ENCODE data around the gene TRIM67. TPM values are rescaled to one million over a fixed set of nuclear protein-coding genes. Genes with fewer than 3 reads are reported as not detected.

The TRIM67 gene
- total and polyA plus RNA-seq, 4 donors, result under 0.01 to 0.09 TPM; not detected in 2

GRCh38 chr1:231214918-231215680 is 53.2 kb downstream of the TRIM67 start:
- Histone ChIP-seq H3K36me3 (ENCODE audit: control insufficient read depth in 4 of 4, insufficient read depth in 4 of 4, low read length in 4 of 4) (no peaks in the 10 kb centered on the region), H3K4me1 (ENCODE audit: control insufficient read depth in 5 of 5, insufficient read depth in 5 of 5, low read length in 5 of 5) (peaks cover 0 to 9% (median 0%) of the 10 kb centered on the region in 5 donors), H3K27ac (ENCODE audit: low read depth in 1 of 2, low read length in 1 of 2) (no peak overlapping the region), H3K9ac (ENCODE audit: insufficient read depth in 1 of 2, low read length in 2 of 2) (no peak overlapping the region), H3K9me3 (ENCODE audit: control insufficient read depth in 4 of 4, insufficient read depth in 3 of 4, low read length in 3 of 4) (peaks cover 0 to 2% (median 0%) of the 10 kb centered on the region in 4 donors), H3K4me3 (no peak overlapping the region), H3K27me3 (ENCODE audit: control insufficient read depth in 3 of 3, insufficient read depth in 3 of 3, low read length in 2 of 3) (peaks cover 0 to 3% (median 0%) of the 10 kb centered on the region in 3 donors)
- WGBS, 2 donors, result 71 to 72% methylated on average over 17 of the region's 17 CpGs
- DNase-seq, result no peak
- no peak for ATAC-seq (ENCODE audit: insufficient read depth, low FRiP score)
- TF ChIP-seq CTCF (IDR thresholded peaks at IDR 0.05; ENCODE audit: control extremely low read depth, extremely low read depth), result no peak

DNA sequence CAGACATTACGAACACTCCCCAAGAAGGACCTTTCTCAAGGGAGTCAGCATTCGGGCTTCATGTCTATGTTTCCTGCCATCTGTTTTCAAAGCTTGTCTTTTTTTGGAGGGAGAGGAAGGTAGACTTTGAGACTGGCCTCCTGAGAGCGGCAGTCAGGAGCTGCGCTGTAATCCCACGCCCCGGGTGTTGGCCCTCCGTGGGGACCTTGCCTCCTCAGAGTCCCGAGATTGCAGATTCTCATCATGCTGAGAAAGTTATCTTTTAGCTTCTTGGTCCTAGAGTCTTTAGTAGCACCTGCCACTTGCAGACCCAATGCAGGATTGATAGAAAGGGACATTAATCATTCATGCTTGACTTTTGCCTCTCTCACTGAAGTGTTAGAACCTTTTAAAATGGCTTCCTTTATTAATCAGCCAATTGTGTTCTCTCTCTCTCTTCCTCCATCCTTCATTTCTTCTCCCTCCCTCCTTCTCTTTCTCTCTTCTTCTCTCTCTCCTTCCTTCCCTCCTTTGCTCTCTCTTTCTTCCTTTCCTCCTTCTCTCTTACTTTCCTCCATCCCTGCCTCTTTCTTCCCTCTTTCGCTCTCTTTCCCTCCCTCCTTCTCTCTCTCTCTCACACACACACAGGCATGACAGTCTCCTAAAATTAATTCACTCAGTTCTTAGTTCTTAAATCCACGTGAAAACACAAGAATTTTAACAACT is 54.0 kb downstream of the TRIM67 start:
- no peak for DNase-seq
- H3K27me3 ChIP-seq (ENCODE audit: control insufficient read depth in 3 of 3, insufficient read depth in 3 of 3, low read length in 2 of 3), result peaks cover 0 to 3% (median 0%) of the 10 kb centered on the region in 3 donors
- 83 to 87% methylated on average over 10 of the region's 10 CpGs for WGBS, 2 donors
- no peak for TF ChIP-seq CTCF (IDR thresholded peaks at IDR 0.05; ENCODE audit: control extremely low read depth, extremely low read depth)
- no peak overlapping the region for H3K9ac ChIP-seq (ENCODE audit: insufficient read depth in 1 of 2, low read length in 2 of 2)
- peaks cover 0 to 9% (median 0%) of the 10 kb centered on the region in 5 donors for H3K4me1 ChIP-seq (ENCODE audit: control insufficient read depth in 5 of 5, insufficient read depth in 5 of 5, low read length in 5 of 5)
- ATAC-seq (ENCODE audit: insufficient read depth, low FRiP score), result no peak
- peaks cover 0 to 2% (median 0%) of the 10 kb centered on the region in 4 donors for H3K9me3 ChIP-seq (ENCODE audit: control insufficient read depth in 4 of 4, insufficient read depth in 3 of 4, low read length in 3 of 4)
- H3K27ac ChIP-seq (ENCODE audit: low read depth in 1 of 2, low read length in 1 of 2), result no peak overlapping the region
- no peak overlapping the region for H3K4me3 ChIP-seq
- no peaks in the 10 kb centered on the region for H3K36me3 ChIP-seq (ENCODE audit: control insufficient read depth in 4 of 4, insufficient read depth in 4 of 4, low read length in 4 of 4)

GRCh38 chr1:231216498-231216897 is 54.6 kb downstream of the TRIM67 start:
- no peak for ATAC-seq (ENCODE audit: insufficient read depth, low FRiP score)
- H3K27ac ChIP-seq (ENCODE audit: low read depth in 1 of 2, low read length in 1 of 2), result no peak overlapping the region

More at GRCh38 chr1:231216498-231216897, 54.6 kb downstream of the TRIM67 start:
- Histone ChIP-seq H3K4me3 (no peak overlapping the region), H3K4me1 (ENCODE audit: control insufficient read depth in 5 of 5, insufficient read depth in 5 of 5, low read length in 5 of 5) (peaks cover 0 to 9% (median 0%) of the 10 kb centered on the region in 5 donors), H3K27me3 (ENCODE audit: control insufficient read depth in 3 of 3, insufficient read depth in 3 of 3, low read length in 2 of 3) (peaks cover 0 to 3% (median 0%) of the 10 kb centered on the region in 3 donors), H3K9me3 (ENCODE audit: control insufficient read depth in 4 of 4, insufficient read depth in 3 of 4, low read length in 3 of 4) (peaks cover 0 to 2% (median 0%) of the 10 kb centered on the region in 4 donors), H3K36me3 (ENCODE audit: control insufficient read depth in 4 of 4, insufficient read depth in 4 of 4, low read length in 4 of 4) (no peaks in the 10 kb centered on the region), H3K9ac (ENCODE audit: insufficient read depth in 1 of 2, low read length in 2 of 2) (no peak overlapping the region)
- no peak for TF ChIP-seq CTCF (IDR thresholded peaks at IDR 0.05; ENCODE audit: control extremely low read depth, extremely low read depth)
- no peak for DNase-seq
- 49 to 68% methylated on average over 4 of the region's 4 CpGs for WGBS, 2 donors

Measured in lung (tissue), 12 donors.